NB4 (cell line): ENCODE results near the gene AMPD3.

ENCODE experiments used
- DNase-seq: peaks from one replicate; pipeline ENCODE4 v3.0.0; 2010; ENCODE audit warnings: low read depth
- H3K4me3 ChIP-seq: one replicate; pipeline ENCODE4 v1.5.1; 2011; ENCODE audit warnings: mild to moderate bottlenecking, low read depth, low read length, moderate library complexity
- CTCF ChIP-seq: IDR thresholded peaks from one replicate; pipeline ENCODE4 v1.5.1; 2012; ENCODE audit warnings: low read depth, low read length
- MAX ChIP-seq: IDR thresholded peaks from 2 replicates; pipeline ENCODE4 v1.6.1; 2011; ENCODE audit warnings: low read depth, low read length
- MYC ChIP-seq: IDR thresholded peaks from 2 replicates; pipeline ENCODE4 v1.6.1; 2011; ENCODE audit warnings: low read depth, low read length
- POLR2A ChIP-seq: IDR thresholded peaks from 2 replicates; pipeline ENCODE4 v1.6.1; 2011; ENCODE audit warnings: mild to moderate bottlenecking; ENCODE audit not compliant: insufficient read length; ENCODE audit errors: extremely low read depth

Gene AMPD3

DNA sequence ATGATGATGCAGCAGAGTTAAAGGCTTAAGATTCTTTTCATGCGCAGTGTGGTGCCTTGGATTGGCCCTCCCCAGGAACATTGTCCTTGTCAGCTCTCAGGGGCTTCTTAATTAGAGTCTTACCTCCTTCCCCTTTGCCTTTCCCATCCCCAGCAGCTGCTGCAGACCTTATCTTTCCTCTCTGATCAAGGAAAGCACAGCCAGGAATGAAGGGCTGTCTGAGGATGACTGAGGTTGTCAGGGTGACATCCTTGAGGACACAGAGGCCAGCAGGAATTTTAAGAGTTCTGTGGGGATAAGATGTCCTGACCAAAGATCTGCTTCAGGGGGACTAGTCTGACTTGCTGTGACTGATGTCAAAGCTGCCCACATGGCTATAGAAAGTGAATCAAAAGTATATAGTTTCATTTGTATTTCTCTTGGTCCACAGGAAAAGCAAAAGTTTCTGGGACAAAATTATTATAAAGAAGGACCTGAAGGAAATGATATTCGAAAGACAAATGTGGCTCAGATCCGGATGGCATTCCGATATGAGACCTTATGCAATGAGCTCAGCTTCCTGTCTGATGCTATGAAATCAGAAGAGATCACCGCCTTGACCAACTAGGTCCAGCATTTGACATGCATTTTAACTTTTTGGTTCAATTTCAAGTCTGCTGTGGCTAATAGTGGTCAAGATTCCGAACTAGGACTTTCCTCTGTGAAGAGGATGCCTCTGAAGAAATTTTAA is 50.4 kb downstream of the AMPD3 start:
- DNase-seq: no peak
- TF ChIP-seq MAX: no peak
- no peak for TF ChIP-seq MYC
- TF ChIP-seq CTCF: no peak
- no peak for TF ChIP-seq POLR2A
- H3K4me3 ChIP-seq: no peak overlapping the region

- TF ChIP-seq MYC: no peak
- TF ChIP-seq POLR2A: no peak
- TF ChIP-seq MAX: no peak
- no peak for TF ChIP-seq CTCF
- H3K4me3 ChIP-seq: no peak overlapping the region
- no peak for DNase-seq
Measured at GRCh38 chr11:10506008-10506370, 50.9 kb downstream of the AMPD3 start.

- no peak overlapping the region for H3K4me3 ChIP-seq
- DNase-seq: no peak
- TF ChIP-seq MYC (no peak), MAX (no peak), POLR2A (no peak), CTCF (no peak)
Measured at GRCh38 chr11:10511181-10511621, 56.1 kb downstream of the AMPD3 start.

- no peak overlapping the region for H3K4me3 ChIP-seq
- DNase-seq: no peak
- no peak for TF ChIP-seq POLR2A
- no peak for TF ChIP-seq MAX
- no peak for TF ChIP-seq CTCF
- TF ChIP-seq MYC: no peak
Measured at GRCh38 chr11:10514202-10514601, 59.1 kb downstream of the AMPD3 start.

DNA sequence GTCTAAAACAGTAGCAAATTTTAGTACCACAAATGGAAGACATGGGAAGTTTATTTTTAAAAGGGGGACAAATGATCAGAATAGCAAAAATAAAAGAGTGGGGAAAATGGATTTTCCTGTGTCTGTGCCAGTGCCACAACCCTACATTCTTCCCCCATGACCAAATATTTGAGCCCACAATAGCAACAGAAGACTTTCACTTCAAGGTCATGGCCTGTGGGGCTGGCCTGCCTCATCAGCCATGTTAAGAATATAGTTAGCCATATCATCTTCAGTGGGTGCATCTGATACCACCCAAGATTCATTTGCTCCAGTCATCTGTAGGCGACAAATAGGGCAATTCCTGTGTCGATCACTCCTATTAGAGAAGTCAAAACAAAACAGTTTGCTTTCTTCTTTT is 59.6 kb downstream of the AMPD3 start:
- H3K4me3 ChIP-seq: no peak overlapping the region
- TF ChIP-seq MYC: no peak
- DNase-seq: no peak

GRCh38 chr11:10515418-10515817 is 60.4 kb downstream of the AMPD3 start:
- H3K4me3 ChIP-seq: no peak overlapping the region
- TF ChIP-seq CTCF (no peak), POLR2A (no peak), MAX (no peak), MYC (no peak)
- no peak for DNase-seq
